Stimulated activated naive CD8-positive, alpha-beta T cell treated with anti-CD3 and anti-CD28 coated beads, Interleukin-15, Interleukin-2, amounts not matched to agents 100 U/mL and 50 U/mL, for 24 hours (primary cell): ENCODE data around the gene CABYR.

Source experiments
- ATAC-seq: fragments of 150-1000 bp; cut with Tn5 transposase; one replicate; pipeline ENCODE4 v1.10.0; 2021
- DNase-seq: peaks from one replicate; pipeline ENCODE4 v3.0.0; 2021

Gene CABYR

DNA sequence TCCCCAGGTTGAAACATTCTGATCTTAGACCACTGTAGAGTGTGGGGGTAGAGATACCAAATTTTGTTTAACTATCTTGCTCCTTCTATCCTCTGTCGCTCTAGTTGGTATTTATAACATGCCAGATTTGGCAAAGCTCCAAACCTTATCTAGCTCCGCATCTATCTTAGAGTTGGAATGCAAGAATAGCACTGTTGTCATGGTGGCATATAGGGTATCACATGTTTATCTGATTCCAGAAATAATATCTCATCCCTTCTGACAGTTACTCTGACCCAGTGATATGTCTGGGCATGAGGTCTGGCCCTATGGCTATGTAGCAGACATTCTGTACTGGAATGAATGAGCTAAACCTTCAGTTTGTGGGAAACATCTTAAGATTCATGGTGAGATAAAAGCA is 51.7 kb downstream of the CABYR start:
- DNase-seq (no peak), ATAC-seq (no peak)

DNA sequence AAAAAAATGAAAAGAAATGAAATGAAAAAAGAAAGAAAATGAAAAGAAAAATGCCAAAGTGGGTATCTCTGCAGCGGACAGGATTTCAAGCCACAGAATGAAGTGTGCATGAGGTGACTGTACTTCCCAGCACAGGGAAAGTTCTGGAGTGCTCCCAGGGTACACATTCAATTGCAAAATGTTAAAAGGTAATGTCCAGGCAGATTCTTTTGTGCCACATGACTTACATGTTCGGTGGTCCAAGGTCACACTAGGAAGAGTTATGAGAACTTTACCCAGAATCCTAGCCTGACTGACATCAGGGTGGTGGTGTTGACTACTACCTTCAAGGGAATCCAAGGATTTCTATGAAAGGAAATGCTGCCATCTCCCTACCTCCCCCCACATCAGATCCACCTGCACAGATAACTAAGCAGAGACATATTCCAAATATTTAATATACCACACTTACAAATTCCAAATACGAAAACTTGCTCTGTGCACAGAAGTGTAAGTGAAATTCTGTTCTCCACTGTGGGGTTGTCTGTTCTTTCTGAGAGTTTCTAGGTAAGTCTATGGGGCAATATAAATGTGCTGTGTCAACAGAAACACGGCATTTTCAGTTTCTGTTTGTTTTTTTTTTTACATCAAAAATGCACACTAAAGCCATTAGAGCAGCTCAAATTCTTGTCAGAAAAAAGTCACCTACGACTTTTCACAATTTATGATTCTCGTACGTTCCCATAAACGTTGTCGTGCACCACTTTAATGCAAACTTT is 56.6 kb downstream of the CABYR start:
- ATAC-seq = no peak
- no peak for DNase-seq

DNA sequence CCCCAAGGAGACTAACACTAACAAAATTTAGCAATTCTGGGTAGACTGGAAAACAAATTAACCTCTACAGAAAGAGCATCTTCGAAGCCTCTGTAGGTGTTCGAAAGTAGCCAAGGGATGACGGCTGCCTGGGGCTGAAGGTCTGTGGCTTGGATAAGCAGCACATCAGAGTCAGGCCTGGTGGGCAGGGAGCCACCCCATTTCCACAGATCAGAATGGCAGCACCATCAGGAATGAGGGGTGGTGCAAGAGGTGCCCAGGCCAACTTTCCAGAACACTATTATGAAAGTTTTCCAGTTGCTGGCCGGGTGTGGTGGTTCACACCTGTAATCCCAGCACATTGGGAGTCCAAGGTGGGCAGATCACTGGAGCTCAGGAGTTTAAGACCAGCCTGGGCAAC is 57.9 kb downstream of the CABYR start:
- DNase-seq (no peak), ATAC-seq (no peak)

- no peak for DNase-seq
- ATAC-seq = no peak
These were observed 58.5 kb downstream of the CABYR start for GRCh38 chr18:24197412-24197811.

DNA sequence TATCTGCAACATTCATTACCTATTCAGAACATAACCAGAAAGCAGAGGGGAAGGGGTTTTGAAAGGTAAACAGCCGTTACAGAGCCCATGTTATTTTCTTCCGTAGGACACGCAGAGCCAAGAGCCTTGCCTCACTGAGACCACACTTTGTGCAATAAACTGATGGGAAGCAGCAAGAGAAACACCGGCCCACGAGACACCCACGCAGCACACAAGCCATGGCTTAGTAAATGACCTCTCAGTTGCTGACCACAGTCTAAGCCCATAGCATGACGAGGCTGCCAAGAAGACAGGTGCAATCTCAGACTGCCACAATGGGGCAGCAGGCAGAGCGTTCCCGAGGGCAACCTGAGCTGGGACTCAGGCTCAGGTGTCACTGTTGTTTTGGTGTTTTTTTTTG is 59.6 kb downstream of the CABYR start:
- ATAC-seq (no peak), DNase-seq (no peak)

DNA sequence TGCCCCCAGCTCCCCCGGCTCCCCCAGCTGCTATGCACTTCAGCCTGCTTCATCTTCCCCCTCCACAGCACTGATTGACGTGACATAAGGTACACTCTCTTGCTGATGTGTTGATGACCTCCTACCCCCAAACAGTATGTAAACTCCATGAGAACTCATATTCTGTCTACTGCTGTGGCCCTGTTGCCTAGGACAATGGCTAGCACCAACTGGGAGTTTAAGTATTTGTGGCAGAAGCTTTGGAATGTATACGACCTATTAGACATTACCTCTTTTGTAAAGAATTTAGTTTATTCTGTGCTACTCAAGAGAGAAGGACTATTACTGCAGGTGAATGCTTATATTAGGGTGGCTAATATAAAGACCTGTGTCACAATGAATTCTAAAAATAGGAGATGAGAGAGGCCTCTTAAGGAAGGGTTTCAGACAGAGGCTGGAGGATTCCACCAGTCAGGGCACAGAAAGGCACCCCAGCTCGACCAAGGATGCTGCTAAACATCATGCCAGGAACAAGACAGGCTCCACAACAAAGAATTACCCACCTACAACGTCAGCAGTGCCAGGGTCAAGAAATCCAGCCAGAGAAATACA is 60.6 kb downstream of the CABYR start:
- no peak for ATAC-seq

DNA sequence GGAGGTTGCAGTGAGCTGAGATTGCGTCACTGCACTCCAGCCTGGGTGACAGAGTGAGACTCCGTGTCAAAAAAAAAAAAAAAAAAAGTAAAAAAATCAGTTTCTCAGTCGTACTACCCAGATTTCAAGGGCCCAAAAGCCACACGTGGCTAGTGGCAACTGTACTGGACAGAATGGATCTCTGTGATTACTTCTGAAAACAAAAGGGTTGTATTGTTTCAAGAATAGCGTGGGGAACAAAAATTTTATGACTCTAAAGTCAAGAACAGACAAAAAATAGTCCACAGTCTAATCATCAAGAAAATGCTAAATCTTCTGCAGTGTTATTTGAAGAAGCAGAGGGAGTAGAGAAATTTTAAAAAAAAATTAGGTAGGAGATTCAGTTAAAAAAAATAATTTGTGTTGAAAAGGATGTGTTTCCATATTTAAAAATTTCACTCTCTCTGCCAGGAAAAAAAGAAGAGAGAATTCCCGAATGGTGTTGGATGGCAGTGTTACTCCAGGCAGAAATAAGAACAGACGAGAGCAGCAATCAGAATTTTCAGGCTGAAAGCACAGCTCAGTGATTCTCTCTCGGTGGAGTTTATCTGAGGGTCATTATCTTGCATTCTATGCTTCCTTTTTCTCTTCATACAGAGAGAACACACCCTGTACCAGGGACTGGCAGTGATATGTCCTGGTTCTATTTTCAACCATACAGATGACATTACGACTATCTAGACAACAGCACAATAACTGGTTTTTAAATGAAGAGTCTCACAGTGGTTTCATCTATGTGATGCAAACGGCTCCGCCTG is 61.8 kb downstream of the CABYR start:
- ATAC-seq (no peak), DNase-seq (no peak)

More for the DNA sequence above, 60.6 kb downstream of the CABYR start:
- DNase-seq = no peak

GRCh38 chr18:24201699-24202687 is 63.1 kb downstream of the CABYR start:
- DNase-seq (no peak), ATAC-seq (no peak)

DNA sequence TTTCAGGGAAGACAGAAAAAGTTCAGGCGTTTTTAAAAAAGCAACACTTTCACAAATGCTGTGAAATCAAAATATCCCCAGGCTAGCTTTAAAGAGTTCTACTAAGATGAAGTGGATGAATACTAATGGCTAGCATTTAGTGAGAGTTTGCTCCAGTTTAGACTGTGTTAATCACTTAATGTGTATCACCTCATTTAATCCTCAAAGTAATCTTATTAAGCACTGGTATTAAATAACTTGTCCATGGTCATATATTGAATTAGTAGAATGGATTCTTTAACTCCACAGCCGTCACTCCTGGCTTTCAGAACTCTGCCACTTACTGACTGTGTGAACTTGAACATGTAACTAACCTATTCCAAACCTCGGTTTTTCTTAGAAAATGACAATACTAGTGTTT is 66.0 kb downstream of the CABYR start:
- DNase-seq (no peak), ATAC-seq (no peak)

DNA sequence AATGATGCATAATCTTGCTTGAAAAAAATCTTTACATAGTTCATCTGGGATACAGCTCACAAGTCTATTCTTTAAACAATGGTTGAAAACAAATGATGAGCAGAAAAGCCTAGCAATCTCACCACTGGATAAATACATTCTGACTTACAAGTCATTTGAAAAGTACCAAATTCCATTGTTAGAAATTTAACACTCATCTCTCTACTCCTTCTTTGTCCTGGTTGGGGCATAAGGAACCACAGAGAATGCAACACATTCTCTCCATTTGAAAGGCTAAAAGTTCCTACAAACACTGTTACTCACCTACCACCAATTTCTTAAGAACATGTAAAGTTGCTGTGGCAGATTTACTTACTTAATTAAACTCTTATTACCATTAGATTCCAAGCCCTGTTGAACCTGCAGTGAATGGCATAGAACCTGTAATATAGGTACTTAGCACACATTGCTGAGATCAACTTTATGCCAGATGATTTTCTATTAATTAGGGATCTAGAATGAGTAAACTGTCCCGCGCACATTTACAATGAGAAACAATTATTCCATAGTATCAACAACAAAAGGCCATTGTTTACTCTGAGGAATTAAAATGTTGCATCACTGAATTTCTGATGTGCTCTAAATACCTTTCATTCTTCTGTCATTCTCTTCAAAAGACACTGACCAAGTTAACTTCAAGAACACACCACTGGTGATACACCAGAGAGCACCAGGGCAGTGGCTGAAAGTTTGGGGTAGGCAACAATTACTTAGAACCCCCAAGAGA is 69.6 kb downstream of the CABYR start:
- ATAC-seq = peak; percentile 19
- no peak for DNase-seq

GRCh38 chr18:24209558-24209957 is 70.7 kb downstream of the CABYR start:
- ATAC-seq = no peak

More at GRCh38 chr18:24209558-24209957, 70.7 kb downstream of the CABYR start:
- DNase-seq = no peak
